ENCODE results near the gene S100PBP. TPM values are rescaled to one million over a fixed set of nuclear protein-coding genes. Genes with fewer than 3 reads are reported as not detected.

S100PBP gene
- total and polyA plus RNA-seq, 12 donors = 3.7 to 19.2 (median 11.5) TPM

DNA sequence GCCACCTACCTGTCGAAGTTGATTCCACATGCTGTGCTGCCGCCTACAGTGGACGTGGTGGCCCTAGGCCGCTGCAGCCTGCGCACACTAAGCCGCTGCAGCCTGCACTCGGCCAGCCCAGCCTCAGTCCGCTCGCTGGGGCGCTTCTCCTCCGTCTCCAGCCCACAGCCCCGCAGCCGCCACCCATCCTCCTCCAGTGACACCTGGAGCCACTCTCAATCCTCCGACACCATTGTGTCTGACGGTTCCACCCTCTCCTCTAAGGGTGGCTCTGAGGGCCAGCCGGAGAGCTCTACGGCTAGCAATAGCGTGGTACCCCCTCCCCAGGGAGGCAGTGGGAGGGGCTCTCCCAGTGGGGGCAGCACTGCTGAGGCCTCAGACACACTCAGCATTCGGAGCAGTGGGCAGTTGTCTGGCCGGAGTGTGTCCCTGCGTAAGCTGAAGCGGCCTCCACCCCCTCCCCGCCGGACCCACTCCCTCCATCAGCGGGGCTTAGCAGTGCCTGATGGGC lies 47.2 kb upstream of the S100PBP start:
- no peak for ATAC-seq
- H3K4me1 ChIP-seq = peaks cover 0 to 25% (median 12%) of the 10 kb centered on the region in 9 donors
- DNase-seq = no peak
- no peak overlapping the region for H3K4me3 ChIP-seq
- intact Hi-C loops (cut with DNase I) = loop anchor here in 6 of 10 donors (5.0 to 10.0 kb wide), 7 partner anchors 58 to 368 kb away; no protein-coding TSS in a partner anchor
- 96% methylated on average over 25 of the region's 25 CpGs for WGBS, 2 donors
- H3K36me3 ChIP-seq = peaks cover 0 to 41% (median 5%) of the 10 kb centered on the region in 9 donors
- H3K9me3 ChIP-seq = no peaks in the 10 kb centered on the region
- H3K27ac ChIP-seq = no peak overlapping the region
- no peaks in the 10 kb centered on the region for H3K27me3 ChIP-seq
- TF ChIP-seq, protein P1, sequence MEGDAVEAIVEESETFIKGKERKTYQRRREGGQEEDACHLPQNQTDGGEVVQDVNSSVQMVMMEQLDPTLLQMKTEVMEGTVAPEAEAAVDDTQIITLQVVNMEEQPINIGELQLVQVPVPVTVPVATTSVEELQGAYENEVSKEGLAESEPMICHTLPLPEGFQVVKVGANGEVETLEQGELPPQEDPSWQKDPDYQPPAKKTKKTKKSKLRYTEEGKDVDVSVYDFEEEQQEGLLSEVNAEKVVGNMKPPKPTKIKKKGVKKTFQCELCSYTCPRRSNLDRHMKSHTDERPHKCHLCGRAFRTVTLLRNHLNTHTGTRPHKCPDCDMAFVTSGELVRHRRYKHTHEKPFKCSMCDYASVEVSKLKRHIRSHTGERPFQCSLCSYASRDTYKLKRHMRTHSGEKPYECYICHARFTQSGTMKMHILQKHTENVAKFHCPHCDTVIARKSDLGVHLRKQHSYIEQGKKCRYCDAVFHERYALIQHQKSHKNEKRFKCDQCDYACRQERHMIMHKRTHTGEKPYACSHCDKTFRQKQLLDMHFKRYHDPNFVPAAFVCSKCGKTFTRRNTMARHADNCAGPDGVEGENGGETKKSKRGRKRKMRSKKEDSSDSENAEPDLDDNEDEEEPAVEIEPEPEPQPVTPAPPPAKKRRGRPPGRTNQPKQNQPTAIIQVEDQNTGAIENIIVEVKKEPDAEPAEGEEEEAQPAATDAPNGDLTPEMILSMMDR (IDR thresholded peaks at IDR 0.05) = no peak

DNA sequence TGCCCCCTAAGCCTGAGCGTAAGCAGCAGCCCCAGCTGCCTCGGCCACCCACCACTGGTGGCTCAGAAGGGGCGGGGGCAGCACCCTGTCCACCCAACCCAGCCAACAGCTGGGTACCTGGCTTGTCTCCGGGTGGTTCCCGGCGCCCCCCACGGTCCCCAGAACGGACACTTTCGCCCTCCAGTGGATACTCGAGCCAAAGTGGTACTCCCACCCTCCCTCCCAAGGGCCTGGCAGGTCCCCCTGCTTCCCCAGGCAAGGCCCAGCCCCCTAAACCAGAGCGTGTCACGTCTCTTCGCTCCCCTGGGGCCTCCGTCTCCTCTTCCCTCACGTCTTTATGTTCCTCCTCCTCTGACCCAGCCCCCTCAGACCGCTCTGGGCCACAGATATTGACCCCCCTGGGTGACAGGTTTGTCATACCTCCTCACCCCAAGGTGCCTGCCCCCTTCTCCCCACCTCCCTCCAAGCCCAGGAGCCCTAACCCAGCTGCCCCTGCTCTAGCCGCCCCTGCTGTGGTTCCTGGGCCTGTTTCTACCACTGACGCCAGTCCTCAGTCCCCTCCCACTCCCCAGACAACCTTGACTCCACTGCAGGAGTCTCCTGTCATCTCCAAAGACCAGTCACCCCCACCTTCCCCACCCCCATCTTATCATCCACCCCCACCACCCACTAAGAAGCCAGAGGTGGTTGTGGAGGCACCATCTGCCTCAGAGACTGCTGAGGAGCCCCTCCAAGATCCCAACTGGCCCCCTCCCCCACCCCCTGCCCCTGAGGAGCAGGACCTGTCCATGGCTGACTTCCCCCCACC lies 46.5 kb upstream of the S100PBP start:
- intact Hi-C loops (cut with DNase I) = loop anchor here in 6 of 10 donors (5.0 to 10.0 kb wide), 7 partner anchors 59 to 369 kb away; no protein-coding TSS in a partner anchor
- DNase-seq (no peak), ATAC-seq (no peak)
- H3K4me3 ChIP-seq = no peak overlapping the region
- no peaks in the 10 kb centered on the region for H3K27me3 ChIP-seq
- no peaks in the 10 kb centered on the region for H3K9me3 ChIP-seq
- 80 to 86% methylated on average over 18 of the region's 18 CpGs for WGBS, 2 donors
- H3K27ac ChIP-seq = no peak overlapping the region
- H3K36me3 ChIP-seq = peaks cover 0 to 47% (median 11%) of the 10 kb centered on the region in 9 donors
- H3K4me1 ChIP-seq = peaks cover 0 to 25% (median 12%) of the 10 kb centered on the region in 9 donors
- TF ChIP-seq, protein P1 (IDR thresholded peaks at IDR 0.05) = no peak

DNA sequence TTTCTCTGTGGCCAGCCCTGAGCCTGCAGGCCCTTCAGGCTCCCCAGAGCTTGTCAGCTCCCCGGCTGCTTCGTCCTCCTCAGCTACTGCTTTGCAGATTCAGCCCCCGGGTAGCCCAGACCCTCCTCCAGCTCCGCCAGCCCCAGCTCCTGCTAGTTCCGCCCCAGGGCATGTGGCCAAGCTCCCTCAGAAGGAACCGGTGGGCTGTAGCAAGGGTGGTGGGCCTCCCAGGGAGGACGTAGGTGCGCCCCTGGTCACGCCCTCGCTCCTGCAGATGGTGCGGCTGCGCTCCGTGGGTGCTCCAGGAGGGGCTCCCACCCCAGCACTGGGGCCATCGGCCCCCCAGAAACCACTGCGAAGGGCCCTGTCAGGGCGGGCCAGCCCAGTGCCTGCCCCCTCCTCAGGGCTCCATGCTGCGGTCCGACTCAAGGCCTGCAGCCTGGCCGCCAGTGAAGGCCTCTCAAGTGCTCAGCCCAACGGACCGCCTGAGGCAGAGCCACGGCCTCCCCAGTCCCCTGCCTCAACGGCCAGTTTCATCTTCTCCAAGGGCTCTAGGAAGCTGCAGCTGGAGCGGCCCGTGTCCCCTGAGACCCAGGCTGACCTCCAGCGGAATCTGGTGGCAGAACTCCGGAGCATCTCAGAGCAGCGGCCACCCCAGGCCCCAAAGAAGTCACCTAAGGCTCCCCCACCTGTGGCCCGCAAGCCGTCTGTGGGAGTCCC lies 45.7 kb upstream of the S100PBP start:
- H3K27me3 ChIP-seq = no peaks in the 10 kb centered on the region
- intact Hi-C loops (cut with DNase I) = loop anchor here in 9 of 10 donors (1.0 to 10.0 kb wide), 9 partner anchors 59 to 369 kb away; no protein-coding TSS in a partner anchor
- H3K36me3 ChIP-seq = peaks cover 0 to 55% (median 11%) of the 10 kb centered on the region in 9 donors
- WGBS, 2 donors = 83 to 86% methylated on average over 29 to 30 of the region's 30 CpGs
- peaks cover 0 to 21% (median 11%) of the 10 kb centered on the region in 9 donors for H3K4me1 ChIP-seq
- no peak overlapping the region for H3K27ac ChIP-seq
- no peak for DNase-seq
- no peak overlapping the region for H3K4me3 ChIP-seq
- TF ChIP-seq, protein P1 (IDR thresholded peaks at IDR 0.05) = no peak
- ATAC-seq = no peak
- no peaks in the 10 kb centered on the region for H3K9me3 ChIP-seq

Data from heart right ventricle (tissue), 16 donors.